COR-L47 (cell line): ENCODE measurements around the gene PDGFD.

Experiments used
- DNase-seq: peaks from one replicate; lab custom pipeline; 2025; lab: John Stamatoyannopoulos, UW

PDGFD gene

GRCh38 chr11:103958475-103959215 lies 205.3 kb downstream of the PDGFD start:
- no peak for DNase-seq

GRCh38 chr11:103953797-103954486 lies 210.0 kb downstream of the PDGFD start:
- DNase-seq = no peak

GRCh38 chr11:103949781-103950180 lies 214.2 kb downstream of the PDGFD start:
- no peak for DNase-seq

- DNase-seq = no peak
These were observed 215.7 kb downstream of the PDGFD start for GRCh38 chr11:103948187-103948763.

- DNase-seq = no peak
These were observed 216.4 kb downstream of the PDGFD start for GRCh38 chr11:103947546-103947919.

DNA sequence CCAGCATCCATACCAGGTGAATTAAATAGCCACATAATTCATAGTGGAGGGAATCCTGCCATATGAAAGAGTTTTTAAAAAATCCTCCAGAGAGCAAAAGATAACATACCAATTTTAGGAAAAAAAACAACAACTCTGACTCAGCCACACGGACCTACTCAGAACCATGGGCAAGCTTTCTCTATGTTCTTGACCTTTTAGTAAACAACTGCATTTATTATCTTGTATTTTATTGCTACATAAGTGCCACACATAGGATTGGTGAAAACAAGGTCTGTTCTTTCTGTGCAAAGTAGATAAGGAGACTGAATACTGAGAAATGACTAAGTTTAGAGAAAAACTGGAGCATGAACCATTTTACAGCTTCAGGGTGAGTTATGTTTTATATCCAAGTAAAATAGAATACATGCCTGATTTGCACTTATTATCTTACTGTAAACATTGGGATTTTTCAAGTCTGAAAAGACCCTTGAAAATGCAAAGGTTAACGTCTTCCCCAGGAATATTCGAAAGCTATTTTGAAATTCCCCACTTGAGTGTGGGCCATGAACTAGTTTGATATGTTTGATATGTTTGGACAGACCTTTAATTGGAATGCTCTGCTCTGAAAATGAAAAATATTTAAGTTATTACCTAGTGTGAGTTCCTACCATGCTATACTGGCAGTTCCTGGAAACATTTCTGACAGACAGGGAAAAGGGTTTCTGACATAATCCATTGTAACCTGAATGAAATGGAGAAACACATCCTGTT lies 217.0 kb downstream of the PDGFD start:
- no peak for DNase-seq

DNA sequence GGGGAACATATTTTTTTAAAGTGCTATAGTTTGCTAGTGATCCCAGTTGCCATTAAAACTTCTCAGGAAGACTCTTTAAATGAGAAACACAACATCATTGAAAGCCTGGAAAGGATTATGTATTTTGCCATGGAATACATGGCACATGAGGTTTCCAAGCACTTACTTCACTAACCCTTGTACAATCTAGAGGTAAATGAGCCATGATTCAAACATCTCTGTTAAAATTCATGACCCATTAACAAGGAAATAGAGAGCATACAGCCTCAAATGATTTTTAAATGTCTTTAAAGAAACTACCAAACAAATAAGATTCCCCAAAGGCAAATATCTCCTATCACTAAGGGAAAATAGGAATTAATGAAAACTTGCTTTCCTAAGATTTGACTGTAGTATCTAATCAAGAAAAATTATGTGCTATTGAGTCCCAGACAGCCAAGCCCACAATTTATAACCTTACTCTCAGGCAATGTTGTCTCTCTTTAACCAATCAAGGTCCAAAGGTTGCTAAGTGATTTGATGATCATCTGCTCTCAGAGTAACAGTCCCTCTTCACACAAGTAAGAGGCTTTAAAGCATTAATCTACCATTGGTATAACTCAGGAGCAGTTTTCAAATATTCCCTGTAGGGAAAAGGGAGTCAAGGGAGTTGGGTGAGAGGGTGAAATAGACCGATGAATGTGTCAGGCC lies 219.6 kb downstream of the PDGFD start:
- no peak for DNase-seq

- DNase-seq = no peak
These were observed 221.3 kb downstream of the PDGFD start for GRCh38 chr11:103942646-103943045.

DNA sequence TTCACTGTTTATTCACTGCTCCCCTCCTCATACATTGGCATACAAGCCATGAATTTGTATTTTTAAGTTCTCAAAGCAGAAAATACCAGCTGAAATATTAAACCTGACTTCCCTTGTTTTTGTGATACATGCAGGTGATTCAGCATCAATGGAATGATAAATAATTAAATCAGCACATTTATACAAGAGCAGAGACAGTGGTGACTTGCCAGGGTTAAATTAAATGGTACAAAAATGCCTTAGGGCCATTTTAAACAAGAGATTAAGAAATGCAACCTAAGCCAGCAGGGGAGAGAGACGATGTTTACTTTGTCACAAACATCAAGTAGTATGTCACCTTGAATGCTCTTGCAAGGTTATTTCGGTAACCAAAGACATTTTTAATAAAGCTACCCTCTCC lies 223.4 kb downstream of the PDGFD start:
- no peak for DNase-seq

DNA sequence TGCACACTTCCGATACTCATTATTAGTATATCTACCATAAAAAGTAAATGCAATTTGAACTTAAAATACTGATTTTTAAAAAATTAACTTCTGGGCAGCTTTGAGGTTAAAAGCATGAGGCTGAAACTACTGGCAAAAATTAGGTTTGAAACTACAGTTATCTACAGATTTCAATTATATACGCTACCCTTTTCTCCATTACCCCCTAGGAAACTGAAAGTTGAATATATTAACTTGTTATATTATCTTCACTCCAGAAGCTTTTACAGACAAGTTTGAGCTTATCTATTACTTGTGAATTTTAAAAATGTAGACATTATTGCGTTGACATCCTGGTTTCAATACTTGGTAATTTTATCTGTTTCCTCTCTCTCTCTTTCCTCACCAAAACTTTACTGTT lies 224.3 kb downstream of the PDGFD start:
- no peak for DNase-seq

GRCh38 chr11:103936059-103936458 lies 227.9 kb downstream of the PDGFD start:
- no peak for DNase-seq

- no peak for DNase-seq
These were observed 228.7 kb downstream of the PDGFD start for GRCh38 chr11:103935219-103935618.

GRCh38 chr11:103929170-103929903 lies 234.6 kb downstream of the PDGFD start:
- DNase-seq = no peak

DNA sequence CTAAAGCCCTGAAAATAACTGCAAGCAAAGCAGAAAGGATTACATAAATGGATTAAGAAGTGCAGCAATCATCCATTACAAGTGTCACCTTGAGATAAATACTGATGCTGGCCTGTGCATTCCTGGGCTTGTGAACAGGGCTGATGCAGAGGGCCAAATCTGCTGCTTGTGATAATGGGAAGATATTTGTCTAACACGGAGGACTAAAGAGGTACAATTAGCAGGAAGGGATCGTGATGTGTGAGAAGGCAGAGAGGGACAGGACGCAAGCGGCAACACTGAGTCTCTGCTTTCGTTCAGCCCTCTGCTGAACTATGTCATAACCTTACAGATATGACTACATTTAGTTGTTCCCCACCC lies 235.2 kb downstream of the PDGFD start:
- DNase-seq = no peak

DNA sequence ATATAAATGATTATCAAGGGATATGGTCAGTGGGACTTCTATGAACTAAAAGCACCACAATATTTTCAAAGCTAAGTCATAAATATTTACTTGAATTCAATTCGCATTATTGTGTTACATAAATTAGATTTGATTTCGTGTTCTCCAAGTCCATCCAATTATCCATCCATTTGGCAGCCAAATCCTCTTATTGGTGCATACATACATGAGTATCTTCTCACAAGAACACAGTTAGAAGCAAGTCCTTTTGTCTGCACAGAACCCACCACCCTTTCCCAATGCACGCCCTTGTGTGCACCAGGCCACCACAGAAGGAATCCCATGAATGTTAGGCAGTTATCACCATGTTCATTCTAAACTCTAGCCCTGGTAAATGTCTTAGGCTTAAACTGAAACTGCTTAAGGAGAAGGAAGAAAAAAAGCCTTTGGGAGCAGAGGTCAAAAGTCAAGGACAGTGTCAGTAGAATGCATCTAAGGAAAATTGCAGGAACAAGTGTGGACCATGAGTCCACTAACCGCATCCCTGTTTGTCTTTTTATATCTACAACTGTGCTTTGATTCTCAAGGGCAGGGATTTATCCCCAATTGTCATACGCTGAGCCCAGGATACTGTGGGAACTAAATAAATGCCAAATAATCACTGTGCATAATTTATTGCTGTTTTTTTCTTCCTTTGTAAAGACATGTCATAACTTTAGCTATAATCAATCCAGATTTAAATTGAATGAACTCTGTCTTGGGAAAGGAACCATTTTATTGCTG lies 235.7 kb downstream of the PDGFD start:
- no peak for DNase-seq

- DNase-seq = peak; percentile 9
These were observed 236.4 kb downstream of the PDGFD start for GRCh38 chr11:103927535-103927934.

GRCh38 chr11:103926990-103927389 lies 237.0 kb downstream of the PDGFD start:
- DNase-seq = no peak

GRCh38 chr11:103924166-103925013 lies 239.6 kb downstream of the PDGFD start:
- no peak for DNase-seq

DNA sequence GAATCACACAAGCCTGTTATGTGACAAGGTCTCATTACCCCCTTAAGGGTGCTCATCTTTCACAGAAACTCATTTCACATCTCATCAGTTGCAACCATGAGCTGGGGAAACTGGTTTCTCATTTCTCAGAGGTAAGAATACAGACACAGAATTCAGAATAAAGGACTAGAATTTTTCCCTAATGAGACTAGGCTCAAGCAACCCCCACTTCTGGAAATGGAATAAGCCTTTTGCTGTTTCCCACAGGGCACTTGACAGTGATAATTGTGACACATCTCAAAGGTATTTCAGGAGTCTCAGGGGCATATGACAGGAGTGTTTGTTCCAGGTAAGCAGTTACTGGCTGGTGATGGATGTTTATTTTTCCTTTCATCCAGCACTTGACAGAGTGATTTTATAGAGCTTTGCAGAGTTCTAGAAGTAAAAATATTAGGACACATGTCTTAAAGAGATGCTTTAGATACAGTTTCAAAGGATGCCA lies 240.5 kb downstream of the PDGFD start:
- DNase-seq = no peak

DNA sequence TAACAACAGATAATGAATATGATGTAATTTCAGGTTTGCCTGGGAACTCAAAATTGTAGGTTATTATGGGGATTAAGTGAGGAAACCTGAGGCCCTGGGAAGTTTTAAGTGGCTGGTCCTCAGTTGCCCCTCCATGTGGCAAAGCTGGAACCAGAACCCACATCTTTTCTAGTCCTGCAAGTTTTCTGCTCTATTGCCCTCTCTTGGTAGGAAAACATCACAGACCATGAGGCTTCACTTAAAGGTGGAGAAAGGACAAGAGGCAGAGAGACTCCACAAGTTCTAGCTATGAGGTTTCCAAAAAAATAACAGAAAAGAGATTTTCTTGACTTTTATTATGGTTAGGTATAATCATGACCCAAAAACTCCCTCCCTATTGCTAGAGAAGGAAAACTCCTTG lies 243.0 kb downstream of the PDGFD start:
- no peak for DNase-seq
